Dendritic cell treated with granulocyte-macrophage colony-stimulating factor and Interleukin-4, amounts not matched to agents 40 ng/mL and 50 ng/mL, for 4 days (primary cell): ENCODE results near the gene TEX48.

Experiments used
- H3K27ac Mint-ChIP-seq: one replicate; pipeline ENCODE4 v1.8.0; 2022; ENCODE audit warnings: mild to moderate bottlenecking, mixed read lengths
- H3K27me3 Mint-ChIP-seq: one replicate; pipeline ENCODE4 v1.8.0; 2022; ENCODE audit warnings: mild to moderate bottlenecking, mixed read lengths
- H3K36me3 Mint-ChIP-seq: one replicate; pipeline ENCODE4 v1.8.0; 2022; ENCODE audit warnings: low read depth, mixed read lengths
- H3K4me1 Mint-ChIP-seq: one replicate; pipeline ENCODE4 v1.8.0; 2022; ENCODE audit warnings: low read depth, mixed read lengths
- H3K4me3 Mint-ChIP-seq: one replicate; pipeline ENCODE4 v1.8.0; 2022; ENCODE audit warnings: mild to moderate bottlenecking, moderate library complexity, mixed read lengths
- H3K9me3 Mint-ChIP-seq: one replicate; pipeline ENCODE4 v1.8.0; 2022; ENCODE audit warnings: mixed read lengths
- intact Hi-C: fragments of 100-400 bp; cut with micrococcal nuclease; formaldehyde crosslinking; loops from one replicate; pipeline ENCODE4 v1.15.0; 2022

Gene TEX48

GRCh38 chr9:114681594-114682332 lies at the start of gene TEX48:
TSS of gene TEX48 (minus strand) at chr9:114682192. CDS start at chr9:114671723, 10,469 bp downstream.
- no peaks in the 10 kb centered on the region for H3K36me3 Mint-ChIP-seq
- H3K4me3 Mint-ChIP-seq: no peak within 1 kb of the TSS
- H3K9me3 Mint-ChIP-seq: no peaks in the 10 kb centered on the region
- intact Hi-C loops: loop anchor here (1.0 to 5.0 kb wide), 4 partner anchors 56 to 844 kb away; no protein-coding TSS in a partner anchor
- H3K27me3 Mint-ChIP-seq: peaks cover 2% of the 10 kb centered on the region
- H3K27ac Mint-ChIP-seq: no peak within 1 kb of the TSS
- peaks cover 26% of the 10 kb centered on the region for H3K4me1 Mint-ChIP-seq

DNA sequence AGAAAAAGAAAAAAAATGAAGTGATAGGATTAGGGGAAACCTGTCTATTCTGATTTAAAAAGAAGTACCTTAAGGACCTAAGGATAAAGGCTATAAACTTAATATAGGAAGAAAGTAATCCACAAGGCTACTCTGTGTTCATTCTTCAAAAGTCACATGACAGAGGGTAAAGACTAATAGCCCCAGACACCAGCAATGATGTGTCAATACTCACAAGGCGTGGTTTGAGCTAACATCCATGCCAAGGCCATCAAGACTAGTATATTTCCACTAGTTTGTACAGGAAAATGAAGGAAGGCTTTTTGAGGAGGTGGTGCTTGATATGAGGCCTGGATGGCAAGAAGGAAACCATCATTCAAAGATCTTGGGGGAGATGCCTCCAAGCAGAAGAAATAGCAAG lies 49.7 kb upstream of the TEX48 start:
- H3K9me3 Mint-ChIP-seq: no peaks in the 10 kb centered on the region
- H3K27me3 Mint-ChIP-seq: peaks cover 6% of the 10 kb centered on the region
- intact Hi-C loops: no loop called here
- no peaks in the 10 kb centered on the region for H3K4me1 Mint-ChIP-seq
- H3K27ac Mint-ChIP-seq: no peak overlapping the region
- no peak overlapping the region for H3K4me3 Mint-ChIP-seq
- H3K36me3 Mint-ChIP-seq: no peaks in the 10 kb centered on the region

- H3K4me1 Mint-ChIP-seq: no peaks in the 10 kb centered on the region
- H3K9me3 Mint-ChIP-seq: no peaks in the 10 kb centered on the region
- intact Hi-C loops: no loop called here
- no peak overlapping the region for H3K4me3 Mint-ChIP-seq
- peaks cover 5% of the 10 kb centered on the region for H3K27me3 Mint-ChIP-seq
- H3K27ac Mint-ChIP-seq: no peak overlapping the region
- H3K36me3 Mint-ChIP-seq: no peaks in the 10 kb centered on the region
Measured at GRCh38 chr9:114729706-114730105, 47.7 kb upstream of the TEX48 start.

DNA sequence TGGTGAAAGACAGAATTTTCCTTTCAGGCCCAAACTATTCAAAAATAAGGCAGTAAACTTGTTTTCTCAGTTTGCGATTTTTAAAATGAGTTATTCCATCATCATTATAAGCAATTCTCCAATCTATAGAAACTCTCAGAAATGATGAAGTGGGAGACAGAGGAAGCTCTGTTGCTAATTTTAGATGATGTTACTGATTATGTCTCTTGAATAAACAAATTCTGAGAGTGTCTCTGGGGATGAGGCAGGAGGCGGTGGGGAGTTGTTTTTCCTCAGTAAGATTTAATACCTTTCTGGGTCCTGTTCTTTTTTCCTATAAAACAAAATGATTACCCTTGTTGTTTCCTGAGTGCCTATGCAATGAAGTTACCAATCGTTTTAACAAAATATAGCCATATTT lies 43.9 kb upstream of the TEX48 start:
- no peaks in the 10 kb centered on the region for H3K9me3 Mint-ChIP-seq
- intact Hi-C loops: no loop called here
- H3K27ac Mint-ChIP-seq: no peak overlapping the region
- no peaks in the 10 kb centered on the region for H3K36me3 Mint-ChIP-seq
- H3K4me1 Mint-ChIP-seq: peaks cover 4% of the 10 kb centered on the region
- no peak overlapping the region for H3K4me3 Mint-ChIP-seq
- peaks cover 16% of the 10 kb centered on the region for H3K27me3 Mint-ChIP-seq

- peaks cover 20% of the 10 kb centered on the region for H3K27me3 Mint-ChIP-seq
- H3K36me3 Mint-ChIP-seq: no peaks in the 10 kb centered on the region
- H3K4me3 Mint-ChIP-seq: no peak overlapping the region
- peaks cover 4% of the 10 kb centered on the region for H3K4me1 Mint-ChIP-seq
- H3K27ac Mint-ChIP-seq: no peak overlapping the region
- no peaks in the 10 kb centered on the region for H3K9me3 Mint-ChIP-seq
- intact Hi-C loops: no loop called here
Measured at GRCh38 chr9:114724744-114725143, 42.8 kb upstream of the TEX48 start.

GRCh38 chr9:114723931-114724330 lies 41.9 kb upstream of the TEX48 start:
- no peak overlapping the region for H3K27ac Mint-ChIP-seq
- peaks cover 20% of the 10 kb centered on the region for H3K27me3 Mint-ChIP-seq
- H3K4me1 Mint-ChIP-seq: peaks cover 4% of the 10 kb centered on the region
- intact Hi-C loops: no loop called here
- no peak overlapping the region for H3K4me3 Mint-ChIP-seq
- no peaks in the 10 kb centered on the region for H3K36me3 Mint-ChIP-seq
- H3K9me3 Mint-ChIP-seq: no peaks in the 10 kb centered on the region

DNA sequence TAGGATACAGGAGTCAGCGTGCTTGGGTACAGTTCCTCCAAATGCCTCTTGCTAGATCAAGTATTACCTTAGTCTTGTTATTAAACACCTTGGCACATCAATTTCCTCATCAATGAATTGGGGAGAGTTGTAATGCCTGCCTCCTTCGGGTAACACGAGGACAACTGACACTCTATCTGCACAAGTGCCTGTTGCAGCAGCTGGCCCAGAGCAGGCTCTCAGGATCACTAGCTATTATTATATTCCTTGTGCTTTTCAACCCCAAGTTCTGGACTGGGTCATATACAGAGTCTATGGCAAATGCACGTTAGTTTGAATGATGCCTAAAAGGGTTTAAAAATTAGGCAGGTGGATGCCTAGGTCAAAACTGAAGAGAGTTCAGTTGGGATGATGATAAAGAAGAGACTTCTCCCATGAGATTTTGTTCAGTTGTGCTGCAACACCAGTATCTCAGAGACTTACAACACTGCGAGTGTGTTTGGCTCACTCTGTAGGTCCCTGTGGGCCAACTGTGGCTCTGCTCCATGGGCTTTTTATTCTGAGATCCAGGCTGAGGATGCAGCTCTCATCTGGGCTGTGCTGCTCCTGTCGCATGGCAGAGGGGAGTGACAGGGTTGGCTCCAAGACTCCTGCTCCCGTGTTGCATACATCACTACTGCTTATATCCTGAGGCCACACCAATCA lies 41.1 kb upstream of the TEX48 start:
- Mint-ChIP-seq H3K4me3 (no peak overlapping the region), H3K27me3 (peaks cover 28% of the 10 kb centered on the region), H3K27ac (no peak overlapping the region), H3K36me3 (no peaks in the 10 kb centered on the region), H3K9me3 (no peaks in the 10 kb centered on the region), H3K4me1 (peaks cover 4% of the 10 kb centered on the region)
- intact Hi-C loops: no loop called here

GRCh38 chr9:114722081-114722621 lies 40.2 kb upstream of the TEX48 start:
- Mint-ChIP-seq H3K4me3 (no peak overlapping the region), H3K9me3 (no peaks in the 10 kb centered on the region), H3K27ac (no peak overlapping the region), H3K4me1 (peaks cover 4% of the 10 kb centered on the region), H3K27me3 (peaks cover 31% of the 10 kb centered on the region), H3K36me3 (no peaks in the 10 kb centered on the region)
- intact Hi-C loops: no loop called here

GRCh38 chr9:114721491-114722079 lies 39.6 kb upstream of the TEX48 start:
- Mint-ChIP-seq H3K9me3 (no peaks in the 10 kb centered on the region), H3K36me3 (no peaks in the 10 kb centered on the region), H3K4me3 (no peak overlapping the region), H3K27ac (no peak overlapping the region), H3K4me1 (peaks cover 4% of the 10 kb centered on the region), H3K27me3 (peaks cover 34% of the 10 kb centered on the region)
- intact Hi-C loops: no loop called here

- peaks cover 4% of the 10 kb centered on the region for H3K4me1 Mint-ChIP-seq
- H3K36me3 Mint-ChIP-seq: no peaks in the 10 kb centered on the region
- H3K4me3 Mint-ChIP-seq: no peak overlapping the region
- no peak overlapping the region for H3K27ac Mint-ChIP-seq
- intact Hi-C loops: no loop called here
- H3K27me3 Mint-ChIP-seq: peaks cover 32% of the 10 kb centered on the region
- no peaks in the 10 kb centered on the region for H3K9me3 Mint-ChIP-seq
Measured at GRCh38 chr9:114720086-114720676, 38.2 kb upstream of the TEX48 start.

DNA sequence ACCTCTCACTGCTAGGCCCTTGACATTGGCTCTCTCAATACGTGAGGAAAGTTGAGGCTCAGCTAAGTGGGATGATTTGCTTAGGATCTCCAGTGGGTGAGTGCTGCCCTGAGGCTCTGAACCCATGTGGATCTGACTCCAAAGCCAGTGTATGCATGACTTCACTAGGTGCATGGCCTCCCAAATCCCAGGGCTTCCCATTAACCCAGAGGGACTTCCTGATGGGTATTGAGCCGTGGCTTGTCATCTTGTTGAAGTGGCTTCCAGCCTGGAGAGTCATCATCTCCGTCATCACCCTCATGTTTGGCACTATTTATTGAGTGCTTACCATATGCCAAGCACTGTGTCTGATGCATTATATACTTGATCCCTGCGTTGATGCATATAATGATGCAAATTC lies 37.3 kb upstream of the TEX48 start:
- intact Hi-C loops: no loop called here
- peaks cover 4% of the 10 kb centered on the region for H3K4me1 Mint-ChIP-seq
- H3K36me3 Mint-ChIP-seq: no peaks in the 10 kb centered on the region
- no peak overlapping the region for H3K27ac Mint-ChIP-seq
- peaks cover 29% of the 10 kb centered on the region for H3K27me3 Mint-ChIP-seq
- no peaks in the 10 kb centered on the region for H3K9me3 Mint-ChIP-seq
- H3K4me3 Mint-ChIP-seq: no peak overlapping the region

GRCh38 chr9:114718801-114719221 lies 36.8 kb upstream of the TEX48 start:
- H3K36me3 Mint-ChIP-seq: no peaks in the 10 kb centered on the region
- H3K4me3 Mint-ChIP-seq: no peak overlapping the region
- no peaks in the 10 kb centered on the region for H3K9me3 Mint-ChIP-seq
- peaks cover 3% of the 10 kb centered on the region for H3K4me1 Mint-ChIP-seq
- intact Hi-C loops: no loop called here
- peaks cover 29% of the 10 kb centered on the region for H3K27me3 Mint-ChIP-seq
- no peak overlapping the region for H3K27ac Mint-ChIP-seq

GRCh38 chr9:114717908-114718486 lies 36.0 kb upstream of the TEX48 start:
- Mint-ChIP-seq H3K9me3 (no peaks in the 10 kb centered on the region), H3K4me3 (no peak overlapping the region), H3K27ac (no peak overlapping the region), H3K27me3 (peaks cover 29% of the 10 kb centered on the region), H3K4me1 (no peaks in the 10 kb centered on the region), H3K36me3 (no peaks in the 10 kb centered on the region)
- intact Hi-C loops: no loop called here
